Erythroblast (primary cell): ENCODE data around the gene SYNE2.

Experiments used
- GATA1 ChIP-seq: IDR thresholded peaks from 2 replicates; pipeline ENCODE4 v1.6.1; 2011; ENCODE audit warnings: low read depth, mild to moderate bottlenecking, control low read depth, low read length, moderate library complexity
- POLR2A ChIP-seq: IDR thresholded peaks from 2 replicates; pipeline ENCODE4 v1.6.1; 2011; ENCODE audit warnings: mild to moderate bottlenecking, low read length

DNA sequence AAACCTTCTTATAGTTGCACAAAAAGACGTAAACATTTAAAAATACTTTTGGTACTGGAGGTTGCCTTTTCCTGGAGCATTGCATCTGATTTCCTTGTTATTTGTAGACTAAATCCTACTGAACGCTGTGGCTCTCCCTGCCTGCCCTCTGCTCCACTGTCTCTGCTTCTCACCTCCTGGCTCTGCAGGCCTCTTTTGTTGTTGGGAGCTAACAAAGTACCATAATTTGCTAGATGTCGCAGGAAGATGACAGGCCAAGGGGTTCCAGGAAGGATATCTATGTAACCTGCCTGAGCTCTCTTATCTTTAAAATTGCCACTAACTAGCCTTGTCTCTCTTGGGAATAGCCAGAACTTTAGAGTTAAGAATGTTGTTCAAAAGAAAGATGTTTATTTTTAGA lies 21.4 kb downstream of the SYNE2 start:
- no peak for TF ChIP-seq POLR2A
- no peak for TF ChIP-seq GATA1
